OCI-M1 (cell line): ENCODE measurements around the gene ALOX5AP.

Source experiments
- DNase-seq: peaks from one replicate; lab custom pipeline; 2025; lab: John Stamatoyannopoulos, UW

Gene ALOX5AP

GRCh38 chr13:30797847-30798535, 62.6 kb downstream of the ALOX5AP start:
- DNase-seq = no peak

GRCh38 chr13:30798776-30799355, 63.5 kb downstream of the ALOX5AP start:
- DNase-seq = no peak

GRCh38 chr13:30799356-30799824, 64.0 kb downstream of the ALOX5AP start:
- no peak for DNase-seq

GRCh38 chr13:30800107-30800506, 64.8 kb downstream of the ALOX5AP start:
- no peak for DNase-seq

- no peak for DNase-seq
These were observed 67.2 kb downstream of the ALOX5AP start for GRCh38 chr13:30802501-30802900.

GRCh38 chr13:30802953-30803478, 67.7 kb downstream of the ALOX5AP start:
- DNase-seq = peak; percentile 68

- no peak for DNase-seq
These were observed 68.4 kb downstream of the ALOX5AP start for GRCh38 chr13:30803749-30804148.

- no peak for DNase-seq
These were observed 69.1 kb downstream of the ALOX5AP start for GRCh38 chr13:30804474-30804873.

- no peak for DNase-seq
These were observed 69.8 kb downstream of the ALOX5AP start for GRCh38 chr13:30805132-30805537.

GRCh38 chr13:30805603-30806011, 70.3 kb downstream of the ALOX5AP start:
- no peak for DNase-seq

GRCh38 chr13:30806784-30807183, 71.4 kb downstream of the ALOX5AP start:
- DNase-seq = peak; percentile 2

GRCh38 chr13:30807392-30807791, 72.0 kb downstream of the ALOX5AP start:
- no peak for DNase-seq

- no peak for DNase-seq
These were observed 73.3 kb downstream of the ALOX5AP start for GRCh38 chr13:30808600-30808999.

- no peak for DNase-seq
These were observed 74.4 kb downstream of the ALOX5AP start for GRCh38 chr13:30809787-30810186.

- DNase-seq = no peak
These were observed 74.9 kb downstream of the ALOX5AP start for GRCh38 chr13:30810261-30810701.

GRCh38 chr13:30810801-30811200, 75.5 kb downstream of the ALOX5AP start:
- DNase-seq = no peak
